SK-N-SH (cell line): ENCODE measurements around the gene ALAD. TPM values are rescaled to one million over a fixed set of nuclear protein-coding genes. Genes with fewer than 3 reads are reported as not detected.

Experiments used
- CTCF ChIA-PET: fragments of 300-600, 350-600 bp; formaldehyde crosslinking; extraction: SDS; loops from one replicate; lab custom pipeline; 2021; lab: Yijun Ruan, JAX
- POLR2A ChIA-PET: fragments of 350-600 bp; sonication (Branson Sonifier 250); formaldehyde crosslinking; extraction: SDS; loops from one replicate; lab custom pipeline; 2020; ENCODE audit warnings: antibody characterized with exemption, inconsistent platforms; lab: Yijun Ruan, JAX
- DNase-seq: peaks from one replicate; pipeline ENCODE4 v3.0.0; 2012
- H2AFZ ChIP-seq: fragments of 200-600 bp; sonication (generic); 2 replicates; pipeline ENCODE4 v1.8.1; 2016; ENCODE audit warnings: antibody characterized with exemption, mild to moderate bottlenecking, low read depth
- H3F3A ChIP-seq: fragments of 200-600 bp; sonication (generic); replicated peaks from 2 replicates; pipeline ENCODE3; 2016; ENCODE audit warnings: antibody characterized with exemption, mild to moderate bottlenecking; ENCODE audit not compliant: insufficient read depth
- H3K27ac ChIP-seq, 2 experiments: fragments of 200-500 bp in 1 of 2; fragments of 200-600 bp in 1 of 2; sonication (Bioruptor generic) in 1 of 2; sonication (generic), shearing (Covaris generic) in 1 of 2; 2 replicates each; pipeline versions ENCODE4 v1.5.1 to v1.6.1; 2014 to 2016; ENCODE audit warnings: low read depth in 2 of 2, inconsistent platforms in 1 of 2, low read length in 1 of 2, mild to moderate bottlenecking in 1 of 2, mixed read lengths in 1 of 2
- H3K27me3 ChIP-seq: fragments of 200-600 bp; sonication (generic), shearing (Covaris generic); 2 replicates; pipeline ENCODE4 v1.6.1; 2016; ENCODE audit warnings: mixed run types; ENCODE audit not compliant: insufficient read depth
- H3K36me3 ChIP-seq, 2 experiments: fragments of 200-500 bp in 1 of 2; fragments of 200-600 bp in 1 of 2; sonication (Bioruptor generic) in 1 of 2; sonication (generic) in 1 of 2; replicated peaks in 1 of 2; 2 replicates each; pipeline versions ENCODE3 to v1.5.1; 2014 to 2016; ENCODE audit warnings: low read length in 1 of 2, mild to moderate bottlenecking in 1 of 2; ENCODE audit not compliant: insufficient read depth in 2 of 2, control insufficient read depth in 1 of 2
- H3K4me1 ChIP-seq, 2 experiments: fragments of 200-500 bp in 1 of 2; fragments of 200-600 bp in 1 of 2; sonication (Bioruptor generic) in 1 of 2; sonication (generic), shearing (Covaris generic) in 1 of 2; 2 replicates each; pipeline versions ENCODE4 v1.5.1 to v1.6.1; 2014 to 2016; ENCODE audit warnings: low read depth in 1 of 2, low read length in 1 of 2, mixed run types in 1 of 2; ENCODE audit not compliant: insufficient read depth in 2 of 2, control insufficient read depth in 1 of 2
- H3K4me2 ChIP-seq: fragments of 200-600 bp; sonication (generic), shearing (Covaris generic); 2 replicates; pipeline ENCODE4 v1.6.1; 2017; ENCODE audit warnings: mixed run types
- H3K4me3 ChIP-seq, 2 experiments: fragments of 200-500 bp in 1 of 2; fragments of 200-600 bp in 1 of 2; sonication (Bioruptor generic) in 1 of 2; sonication (generic), shearing (Covaris generic) in 1 of 2; 2 replicates each; pipeline versions ENCODE4 v1.5.1 to v1.8.1; 2014 to 2016; ENCODE audit warnings: low read depth in 2 of 2, inconsistent platforms in 1 of 2, low read length in 1 of 2, mild to moderate bottlenecking in 1 of 2, mixed read lengths in 1 of 2, moderate library complexity in 1 of 2
- H3K79me2 ChIP-seq: fragments of 200-600 bp; sonication (generic); 2 replicates; pipeline ENCODE4 v1.8.1; 2017; ENCODE audit warnings: mild to moderate bottlenecking; ENCODE audit not compliant: insufficient read depth
- H3K9ac ChIP-seq: fragments of 200-600 bp; sonication (generic); 2 replicates; pipeline ENCODE4 v1.6.1; 2017; ENCODE audit warnings: mixed run types
- H3K9me2 ChIP-seq: fragments of 200-600 bp; sonication (generic); 2 replicates; pipeline ENCODE4 v1.6.1; 2017; ENCODE audit warnings: mixed run types
- H3K9me3 ChIP-seq: fragments of 200-600 bp; sonication (generic); 2 replicates; pipeline ENCODE4 v1.6.1; 2017; ENCODE audit warnings: mixed run types, mild to moderate bottlenecking, moderate library complexity
- H4K20me1 ChIP-seq: fragments of 200-600 bp; sonication (generic); 2 replicates; pipeline ENCODE4 v1.6.1; 2017; ENCODE audit warnings: mild to moderate bottlenecking, mixed run types; ENCODE audit not compliant: insufficient read depth
- ELF1 ChIP-seq: IDR thresholded peaks from 2 replicates; pipeline ENCODE4 v1.4.0; 2012
- EP300 ChIP-seq, 2 experiments: IDR thresholded peaks; 2 replicates each; pipeline versions ENCODE4 v1.4.0 to v1.6.1; 2012; ENCODE audit warnings: borderline replicate concordance in 1 of 2, low read depth in 1 of 2, low read length in 1 of 2
- EZH2phosphoT487 ChIP-seq: fragments of 200-600 bp; sonication (generic); IDR thresholded peaks from 2 replicates; pipeline ENCODE4 v1.6.1; 2017; ENCODE audit warnings: low read depth, mixed run types, mild to moderate bottlenecking, antibody characterized with exemption, moderate library complexity, borderline replicate concordance
- GABPA ChIP-seq: IDR thresholded peaks from 2 replicates; pipeline ENCODE4 v1.4.0; 2012; ENCODE audit warnings: low read depth, mild to moderate bottlenecking
- IRF3 ChIP-seq: fragments of 150-350 bp; IDR thresholded peaks from 2 replicates; pipeline ENCODE4 v1.6.1; 2016; ENCODE audit warnings: mild to moderate bottlenecking, low read depth, low read length
- MEF2A ChIP-seq: IDR thresholded peaks from 2 replicates; pipeline ENCODE4 v1.4.0; 2012; ENCODE audit warnings: low read depth, borderline replicate concordance
- NRF1 ChIP-seq: IDR thresholded peaks from 2 replicates; pipeline ENCODE4 v1.6.1; 2012; ENCODE audit warnings: low read depth, mild to moderate bottlenecking, low read length
- POLR2AphosphoS5 ChIP-seq: IDR thresholded peaks from 2 replicates; pipeline ENCODE4 v1.6.1; 2012; ENCODE audit warnings: low read depth, low read length
- RCOR1 ChIP-seq: fragments of 150-350 bp; IDR thresholded peaks from 2 replicates; pipeline ENCODE4 v1.6.1; 2017; ENCODE audit warnings: antibody characterized with exemption, low read length
- RFX5 ChIP-seq: IDR thresholded peaks from 2 replicates; pipeline ENCODE4 v1.6.1; 2012; ENCODE audit warnings: mild to moderate bottlenecking, improper control_type of control experiment, low read length
- TAF1 ChIP-seq: IDR thresholded peaks from 2 replicates; pipeline ENCODE4 v1.6.1; 2012; ENCODE audit warnings: low read depth, mild to moderate bottlenecking, low read length, moderate library complexity, borderline replicate concordance
- TCF12 ChIP-seq: IDR thresholded peaks from 2 replicates; pipeline ENCODE4 v1.4.0; 2012
- TEAD4 ChIP-seq: IDR thresholded peaks from 2 replicates; pipeline ENCODE4 v1.4.0; 2012; ENCODE audit warnings: mild to moderate bottlenecking, borderline replicate concordance; ENCODE audit not compliant: insufficient read depth
- YY1 ChIP-seq: IDR thresholded peaks from 2 replicates; pipeline ENCODE4 v1.4.0; 2012; ENCODE audit warnings: low read depth, mild to moderate bottlenecking
- WGBS: methylation state at CpG from one replicate; pipeline ENCODE4 v1.1.6; 2017; ENCODE audit warnings: low lambda C conversion rate; 5-methylcytosine and 5-hydroxymethylcytosine counted together
- polyA plus RNA-seq, 3 experiments: library from polyadenylated mRNA; depleted of rRNA; stranded (reverse); fragments of >200 nt; gene quantifications; 2 replicates each; pipeline ENCODE4 v1.2.3, GENCODE V29; 2012
- TF ChIP-seq, protein P1 (sequence below): IDR thresholded peaks from 2 replicates; pipeline ENCODE4 v1.4.0; 2012; ENCODE audit warnings: low read depth, borderline replicate concordance
- TF ChIP-seq, protein P2 (sequence below): IDR thresholded peaks from 2 replicates; pipeline ENCODE4; 2012
- TF ChIP-seq, protein P3 (sequence below): fragments of 150-350 bp; IDR thresholded peaks from 2 replicates; pipeline ENCODE4 v1.6.1; 2017; ENCODE audit warnings: antibody characterized with exemption, low read length, low read depth, borderline replicate concordance
- TF ChIP-seq, protein P4 (sequence below): fragments of 200-600 bp; sonication (generic); IDR thresholded peaks from 2 replicates; pipeline ENCODE4 v1.6.1; 2017; ENCODE audit warnings: antibody characterized with exemption, mild to moderate bottlenecking, moderate library complexity

The ALAD gene
- polyA plus RNA-seq, 1 of the 3 experiments (the other 2 are of a cell fraction), result 10.7 TPM

- TF ChIP-seq TAF1 (no peak), IRF3 (no peak), ELF1 (no peak), MEF2A (no peak), YY1 (no peak), NRF1 (no peak), EP300 (IDR thresholded peaks at IDR 0.05; ENCODE audit: borderline replicate concordance in 1 of 2, low read depth in 1 of 2, low read length in 1 of 2) (no peak), TCF12 (no peak), POLR2AphosphoS5 (no peak), RFX5 (no peak), GABPA (no peak), RCOR1 (no peak), EZH2phosphoT487 (no peak), TEAD4 (no peak)
- TF ChIP-seq, protein P1, sequence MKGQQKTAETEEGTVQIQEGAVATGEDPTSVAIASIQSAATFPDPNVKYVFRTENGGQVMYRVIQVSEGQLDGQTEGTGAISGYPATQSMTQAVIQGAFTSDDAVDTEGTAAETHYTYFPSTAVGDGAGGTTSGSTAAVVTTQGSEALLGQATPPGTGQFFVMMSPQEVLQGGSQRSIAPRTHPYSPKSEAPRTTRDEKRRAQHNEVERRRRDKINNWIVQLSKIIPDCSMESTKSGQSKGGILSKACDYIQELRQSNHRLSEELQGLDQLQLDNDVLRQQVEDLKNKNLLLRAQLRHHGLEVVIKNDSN, result no peak
- TF ChIP-seq, protein P2, sequence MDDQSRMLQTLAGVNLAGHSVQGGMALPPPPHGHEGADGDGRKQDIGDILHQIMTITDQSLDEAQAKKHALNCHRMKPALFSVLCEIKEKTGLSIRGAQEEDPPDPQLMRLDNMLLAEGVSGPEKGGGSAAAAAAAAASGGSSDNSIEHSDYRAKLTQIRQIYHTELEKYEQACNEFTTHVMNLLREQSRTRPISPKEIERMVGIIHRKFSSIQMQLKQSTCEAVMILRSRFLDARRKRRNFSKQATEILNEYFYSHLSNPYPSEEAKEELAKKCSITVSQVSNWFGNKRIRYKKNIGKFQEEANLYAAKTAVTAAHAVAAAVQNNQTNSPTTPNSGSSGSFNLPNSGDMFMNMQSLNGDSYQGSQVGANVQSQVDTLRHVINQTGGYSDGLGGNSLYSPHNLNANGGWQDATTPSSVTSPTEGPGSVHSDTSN, result no peak
- TF ChIP-seq, protein P3, sequence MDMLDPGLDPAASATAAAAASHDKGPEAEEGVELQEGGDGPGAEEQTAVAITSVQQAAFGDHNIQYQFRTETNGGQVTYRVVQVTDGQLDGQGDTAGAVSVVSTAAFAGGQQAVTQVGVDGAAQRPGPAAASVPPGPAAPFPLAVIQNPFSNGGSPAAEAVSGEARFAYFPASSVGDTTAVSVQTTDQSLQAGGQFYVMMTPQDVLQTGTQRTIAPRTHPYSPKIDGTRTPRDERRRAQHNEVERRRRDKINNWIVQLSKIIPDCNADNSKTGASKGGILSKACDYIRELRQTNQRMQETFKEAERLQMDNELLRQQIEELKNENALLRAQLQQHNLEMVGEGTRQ, result no peak
- TF ChIP-seq, protein P4, sequence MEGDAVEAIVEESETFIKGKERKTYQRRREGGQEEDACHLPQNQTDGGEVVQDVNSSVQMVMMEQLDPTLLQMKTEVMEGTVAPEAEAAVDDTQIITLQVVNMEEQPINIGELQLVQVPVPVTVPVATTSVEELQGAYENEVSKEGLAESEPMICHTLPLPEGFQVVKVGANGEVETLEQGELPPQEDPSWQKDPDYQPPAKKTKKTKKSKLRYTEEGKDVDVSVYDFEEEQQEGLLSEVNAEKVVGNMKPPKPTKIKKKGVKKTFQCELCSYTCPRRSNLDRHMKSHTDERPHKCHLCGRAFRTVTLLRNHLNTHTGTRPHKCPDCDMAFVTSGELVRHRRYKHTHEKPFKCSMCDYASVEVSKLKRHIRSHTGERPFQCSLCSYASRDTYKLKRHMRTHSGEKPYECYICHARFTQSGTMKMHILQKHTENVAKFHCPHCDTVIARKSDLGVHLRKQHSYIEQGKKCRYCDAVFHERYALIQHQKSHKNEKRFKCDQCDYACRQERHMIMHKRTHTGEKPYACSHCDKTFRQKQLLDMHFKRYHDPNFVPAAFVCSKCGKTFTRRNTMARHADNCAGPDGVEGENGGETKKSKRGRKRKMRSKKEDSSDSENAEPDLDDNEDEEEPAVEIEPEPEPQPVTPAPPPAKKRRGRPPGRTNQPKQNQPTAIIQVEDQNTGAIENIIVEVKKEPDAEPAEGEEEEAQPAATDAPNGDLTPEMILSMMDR, result no peak
- CTCF ChIA-PET, result interaction anchor here (1.0 to 1.4 kb wide), 3 partner anchors 18 to 64 kb away, joined by 3 to 5 read pairs (median 3); partner anchors contain the start of gene ALAD
- no peaks in the 10 kb centered on the region for H3F3A ChIP-seq
- POLR2A ChIA-PET, result no interaction called here
- DNase-seq, result no peak
- 98% methylated on average over 8 of the region's 24 CpGs for WGBS
- no peaks in the 10 kb centered on the region for H3K9me2 ChIP-seq
- no peaks in the 10 kb centered on the region for H3K79me2 ChIP-seq
- H2AFZ ChIP-seq, result no peak overlapping the region
- H3K4me3 ChIP-seq, result no peak overlapping the region
- no peak overlapping the region for H3K9ac ChIP-seq
- H3K27me3 ChIP-seq, result no peaks in the 10 kb centered on the region
- peaks cover 0 to 14% of the 10 kb centered on the region in 2 experiments for H3K36me3 ChIP-seq
- no peaks in the 10 kb centered on the region for H3K9me3 ChIP-seq
- no peak overlapping the region for H3K27ac ChIP-seq
- no peaks in the 10 kb centered on the region for H4K20me1 ChIP-seq
- no peak overlapping the region for H3K4me2 ChIP-seq
- peaks cover 0 to 2% of the 10 kb centered on the region in 2 experiments; a peak in 1 of 4 replicates for H3K4me1 ChIP-seq
These were observed 27.2 kb downstream of the ALAD start for GRCh38 chr9:113373676-113374392.
